ENCODE measurements around the gene PLK1. TPM values are rescaled to one million over a fixed set of nuclear protein-coding genes. Genes with fewer than 3 reads are reported as not detected.
"Not testable (repeated sequence)": the region's sequence is repeated elsewhere in the genome, so short reads cannot be mapped to it uniquely, and the experiment has no call there.

The PLK1 gene
- total and polyA plus RNA-seq, 2 experiments from 2014 or later = 69.0 to 141 TPM

DNA sequence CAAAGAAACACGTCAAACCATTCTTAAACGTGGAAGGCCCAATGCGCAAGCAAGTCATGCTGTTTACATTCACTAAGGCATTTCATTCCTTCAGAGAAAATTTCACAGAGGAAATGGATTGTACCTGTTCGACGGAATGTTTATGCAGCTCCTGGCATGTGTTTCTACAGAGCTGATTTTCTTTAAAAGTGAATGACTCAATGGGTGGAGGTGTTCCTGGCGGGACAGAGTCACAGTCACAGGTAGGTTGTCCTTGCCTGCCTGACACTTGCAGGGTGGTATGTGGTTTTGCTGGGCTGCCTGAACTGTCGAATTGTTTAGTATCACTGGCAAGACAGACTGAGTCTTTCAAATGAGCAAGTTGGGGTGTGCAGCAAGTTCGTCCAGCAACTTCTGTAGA, 49.2 kb upstream of the PLK1 start (continued):
- TF ChIP-seq, protein P1, sequence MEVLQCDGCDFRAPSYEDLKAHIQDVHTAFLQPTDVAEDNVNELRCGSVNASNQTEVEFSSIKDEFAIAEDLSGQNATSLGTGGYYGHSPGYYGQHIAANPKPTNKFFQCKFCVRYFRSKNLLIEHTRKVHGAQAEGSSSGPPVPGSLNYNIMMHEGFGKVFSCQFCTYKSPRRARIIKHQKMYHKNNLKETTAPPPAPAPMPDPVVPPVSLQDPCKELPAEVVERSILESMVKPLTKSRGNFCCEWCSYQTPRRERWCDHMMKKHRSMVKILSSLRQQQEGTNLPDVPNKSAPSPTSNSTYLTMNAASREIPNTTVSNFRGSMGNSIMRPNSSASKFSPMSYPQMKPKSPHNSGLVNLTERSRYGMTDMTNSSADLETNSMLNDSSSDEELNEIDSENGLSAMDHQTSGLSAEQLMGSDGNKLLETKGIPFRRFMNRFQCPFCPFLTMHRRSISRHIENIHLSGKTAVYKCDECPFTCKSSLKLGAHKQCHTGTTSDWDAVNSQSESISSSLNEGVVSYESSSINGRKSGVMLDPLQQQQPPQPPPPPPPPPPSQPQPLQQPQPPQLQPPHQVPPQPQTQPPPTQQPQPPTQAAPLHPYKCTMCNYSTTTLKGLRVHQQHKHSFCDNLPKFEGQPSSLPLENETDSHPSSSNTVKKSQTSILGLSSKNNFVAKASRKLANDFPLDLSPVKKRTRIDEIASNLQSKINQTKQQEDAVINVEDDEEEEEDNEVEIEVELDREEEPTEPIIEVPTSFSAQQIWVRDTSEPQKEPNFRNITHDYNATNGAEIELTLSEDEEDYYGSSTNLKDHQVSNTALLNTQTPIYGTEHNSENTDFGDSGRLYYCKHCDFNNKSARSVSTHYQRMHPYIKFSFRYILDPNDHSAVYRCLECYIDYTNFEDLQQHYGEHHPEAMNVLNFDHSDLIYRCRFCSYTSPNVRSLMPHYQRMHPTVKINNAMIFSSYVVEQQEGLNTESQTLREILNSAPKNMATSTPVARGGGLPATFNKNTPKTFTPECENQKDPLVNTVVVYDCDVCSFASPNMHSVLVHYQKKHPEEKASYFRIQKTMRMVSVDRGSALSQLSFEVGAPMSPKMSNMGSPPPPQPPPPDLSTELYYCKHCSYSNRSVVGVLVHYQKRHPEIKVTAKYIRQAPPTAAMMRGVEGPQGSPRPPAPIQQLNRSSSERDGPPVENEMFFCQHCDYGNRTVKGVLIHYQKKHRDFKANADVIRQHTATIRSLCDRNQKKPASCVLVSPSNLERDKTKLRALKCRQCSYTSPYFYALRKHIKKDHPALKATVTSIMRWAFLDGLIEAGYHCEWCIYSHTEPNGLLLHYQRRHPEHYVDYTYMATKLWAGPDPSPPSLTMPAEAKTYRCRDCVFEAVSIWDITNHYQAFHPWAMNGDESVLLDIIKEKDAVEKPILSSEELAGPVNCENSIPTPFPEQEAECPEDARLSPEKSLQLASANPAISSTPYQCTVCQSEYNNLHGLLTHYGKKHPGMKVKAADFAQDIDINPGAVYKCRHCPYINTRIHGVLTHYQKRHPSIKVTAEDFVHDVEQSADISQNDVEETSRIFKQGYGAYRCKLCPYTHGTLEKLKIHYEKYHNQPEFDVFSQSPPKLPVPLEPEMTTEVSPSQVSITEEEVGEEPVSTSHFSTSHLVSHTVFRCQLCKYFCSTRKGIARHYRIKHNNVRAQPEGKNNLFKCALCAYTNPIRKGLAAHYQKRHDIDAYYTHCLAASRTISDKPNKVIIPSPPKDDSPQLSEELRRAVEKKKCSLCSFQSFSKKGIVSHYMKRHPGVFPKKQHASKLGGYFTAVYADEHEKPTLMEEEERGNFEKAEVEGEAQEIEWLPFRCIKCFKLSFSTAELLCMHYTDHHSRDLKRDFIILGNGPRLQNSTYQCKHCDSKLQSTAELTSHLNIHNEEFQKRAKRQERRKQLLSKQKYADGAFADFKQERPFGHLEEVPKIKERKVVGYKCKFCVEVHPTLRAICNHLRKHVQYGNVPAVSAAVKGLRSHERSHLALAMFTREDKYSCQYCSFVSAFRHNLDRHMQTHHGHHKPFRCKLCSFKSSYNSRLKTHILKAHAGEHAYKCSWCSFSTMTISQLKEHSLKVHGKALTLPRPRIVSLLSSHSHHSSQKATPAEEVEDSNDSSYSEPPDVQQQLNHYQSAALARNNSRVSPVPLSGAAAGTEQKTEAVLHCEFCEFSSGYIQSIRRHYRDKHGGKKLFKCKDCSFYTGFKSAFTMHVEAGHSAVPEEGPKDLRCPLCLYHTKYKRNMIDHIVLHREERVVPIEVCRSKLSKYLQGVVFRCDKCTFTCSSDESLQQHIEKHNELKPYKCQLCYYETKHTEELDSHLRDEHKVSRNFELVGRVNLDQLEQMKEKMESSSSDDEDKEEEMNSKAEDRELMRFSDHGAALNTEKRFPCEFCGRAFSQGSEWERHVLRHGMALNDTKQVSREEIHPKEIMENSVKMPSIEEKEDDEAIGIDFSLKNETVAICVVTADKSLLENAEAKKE (CRISPR knock-in tag; IDR thresholded peaks at IDR 0.05) = no peak

DNA sequence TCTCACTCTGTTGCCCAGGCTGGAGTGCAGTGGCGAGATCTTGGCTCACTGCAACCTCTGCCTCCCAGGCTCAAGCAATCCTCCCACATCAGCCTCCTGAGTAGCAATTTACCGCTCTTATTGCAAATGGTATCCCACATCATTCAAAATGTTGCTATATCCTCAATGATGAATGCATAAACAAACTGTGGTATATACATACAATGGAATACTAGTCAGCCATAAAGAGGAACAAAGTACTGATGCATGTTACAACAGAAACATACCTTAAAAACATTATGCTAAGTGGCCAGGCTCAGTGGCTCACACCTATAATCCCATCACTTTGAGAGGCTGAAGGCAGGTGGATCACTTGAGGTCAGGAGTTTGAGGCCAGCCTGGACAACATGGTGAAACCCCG, 46.8 kb upstream of the PLK1 start:
- H3K27ac ChIP-seq (ENCODE audit: low read depth); H3F3A ChIP-seq (replicated peaks; ENCODE audit: low read depth); H3K4me1 ChIP-seq (ENCODE audit: insufficient read depth); H3K4me1 Mint-ChIP-seq; H3K4me3 ChIP-seq; H3K9me2 ChIP-seq (ENCODE audit: insufficient read depth); H3K4me2 ChIP-seq; H3K4me3 Mint-ChIP-seq; H2AFZ ChIP-seq; ATAC-seq; H3K27ac Mint-ChIP-seq; H3K27me3 ChIP-seq (ENCODE audit: insufficient read depth); H3K27me3 Mint-ChIP-seq (ENCODE audit: insufficient read depth, low read depth, poor library complexity); H3K9me3 Mint-ChIP-seq; DNase-seq (ENCODE audit: low spot score): not testable (repeated sequence)
- peaks cover 22% of the 10 kb centered on the region; the same call in 1 of the 2 replicates for H4K20me1 ChIP-seq (replicated peaks; ENCODE audit: insufficient read depth)
- peaks cover 71% of the 10 kb centered on the region for H3K36me3 Mint-ChIP-seq (ENCODE audit: low read depth)
- H3K36me3 ChIP-seq (ENCODE audit: insufficient read depth) = peaks cover 67% of the 10 kb centered on the region
- H3K79me2 ChIP-seq (replicated peaks; ENCODE audit: insufficient read depth) = peaks cover 48% of the 10 kb centered on the region

DNA sequence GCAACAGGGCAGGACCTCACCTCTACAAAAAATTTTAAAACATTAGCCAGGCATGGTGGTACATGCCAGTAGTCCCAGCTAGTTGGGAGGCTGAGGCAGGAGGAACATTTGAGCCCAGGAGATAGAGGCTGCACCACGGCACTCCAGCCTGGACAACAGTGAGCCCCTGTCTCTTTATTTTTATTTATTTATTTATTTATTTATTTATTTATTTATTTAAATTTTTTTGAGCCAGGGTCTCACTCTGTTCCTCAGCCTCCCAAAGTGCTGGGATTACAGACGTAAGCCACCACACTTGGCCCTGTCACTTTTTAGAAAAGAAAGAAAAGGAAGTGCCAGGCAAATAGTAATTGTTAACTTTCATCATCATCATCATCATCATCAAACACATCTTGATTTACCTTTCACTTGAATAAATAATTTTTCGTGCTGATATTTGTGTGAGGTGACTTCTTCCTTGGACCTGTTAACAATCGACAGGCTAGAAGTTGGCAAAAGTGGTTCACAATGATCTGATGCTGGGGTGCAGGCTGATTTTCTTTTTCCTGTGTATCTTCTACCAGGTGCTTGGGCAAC, 44.1 kb upstream of the PLK1 start:
- Histone ChIP-seq H3K27ac (ENCODE audit: low read depth) (no peak overlapping the region), H3K4me3 (no peak overlapping the region), H3K27me3 (ENCODE audit: insufficient read depth) (no peaks in the 10 kb centered on the region), H3K9me2 (ENCODE audit: insufficient read depth) (no peaks in the 10 kb centered on the region), H3K4me1 (ENCODE audit: insufficient read depth) (no peaks in the 10 kb centered on the region), H3K4me2 (no peak overlapping the region), H3K79me2 (replicated peaks; ENCODE audit: insufficient read depth) (peaks cover 50% of the 10 kb centered on the region), H4K20me1 (replicated peaks; ENCODE audit: insufficient read depth) (peaks cover 19% of the 10 kb centered on the region; the same call in 1 of the 2 replicates), H3K36me3 (ENCODE audit: insufficient read depth) (peaks cover 66% of the 10 kb centered on the region), H3F3A (replicated peaks; ENCODE audit: low read depth) (0 out of 2 replicates have a peak, but pooled peaks cover 3% of the 10 kb centered on the region), H2AFZ (no peak overlapping the region)
- Mint-ChIP-seq H3K4me3 (no peak overlapping the region), H3K27ac (no peak overlapping the region), H3K27me3 (ENCODE audit: insufficient read depth, low read depth, poor library complexity) (no peaks in the 10 kb centered on the region), H3K9me3 (no peaks in the 10 kb centered on the region), H3K4me1 (no peaks in the 10 kb centered on the region), H3K36me3 (ENCODE audit: low read depth) (peaks cover 61% of the 10 kb centered on the region)
- TF ChIP-seq NANOG (IDR thresholded peaks at IDR 0.05; ENCODE audit: borderline replicate concordance) (no peak), STAT1 (IDR thresholded peaks at IDR 0.05; ENCODE audit: unreplicated experiment) (no peak), POLR2AphosphoS5 (IDR thresholded peaks at IDR 0.05; ENCODE audit: low read depth) (no peak), ZNF331 (CRISPR knock-in tag; IDR thresholded peaks at IDR 0.05; ENCODE audit: low read depth) (no peak), CREB1 (CRISPR knock-in tag; IDR thresholded peaks at IDR 0.05; ENCODE audit: low read depth) (no peak), EZH2 (IDR thresholded peaks at IDR 0.05; ENCODE audit: low read depth, unreplicated experiment) (no peak)
- TF ChIP-seq, protein P2, sequence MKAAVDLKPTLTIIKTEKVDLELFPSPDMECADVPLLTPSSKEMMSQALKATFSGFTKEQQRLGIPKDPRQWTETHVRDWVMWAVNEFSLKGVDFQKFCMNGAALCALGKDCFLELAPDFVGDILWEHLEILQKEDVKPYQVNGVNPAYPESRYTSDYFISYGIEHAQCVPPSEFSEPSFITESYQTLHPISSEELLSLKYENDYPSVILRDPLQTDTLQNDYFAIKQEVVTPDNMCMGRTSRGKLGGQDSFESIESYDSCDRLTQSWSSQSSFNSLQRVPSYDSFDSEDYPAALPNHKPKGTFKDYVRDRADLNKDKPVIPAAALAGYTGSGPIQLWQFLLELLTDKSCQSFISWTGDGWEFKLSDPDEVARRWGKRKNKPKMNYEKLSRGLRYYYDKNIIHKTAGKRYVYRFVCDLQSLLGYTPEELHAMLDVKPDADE (IDR thresholded peaks at IDR 0.05) = no peak
- no peak for ATAC-seq
- no peak for DNase-seq (ENCODE audit: low spot score)
